ENCODE data around the gene DOCK2. TPM values are rescaled to one million over a fixed set of nuclear protein-coding genes. Genes with fewer than 3 reads are reported as not detected.

The DOCK2 gene
- total RNA-seq, 6 donors from 2014 or later: 46.7 to 150 (median 73.8) TPM

DNA sequence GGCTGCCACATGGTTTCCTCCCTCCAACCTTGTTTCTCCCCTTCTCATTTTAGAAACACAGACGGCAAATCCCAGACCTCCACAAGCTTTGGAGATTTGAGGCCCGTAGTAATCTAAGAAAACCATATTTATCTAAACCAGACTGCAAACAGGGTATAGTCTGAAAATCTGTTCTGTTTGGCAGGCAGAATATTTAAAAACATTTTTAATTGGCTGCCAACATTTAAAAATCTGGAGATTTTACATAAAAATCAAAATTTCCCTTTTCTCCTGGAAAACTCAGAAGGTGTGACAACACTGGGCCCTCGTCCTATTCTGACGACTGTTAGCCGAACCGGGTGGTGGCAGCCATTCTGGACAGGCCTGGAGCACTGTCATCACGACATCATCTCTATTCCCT lies 401.2 kb downstream of the DOCK2 start:
- 97 to 99% methylated on average over 7 of the region's 7 CpGs for WGBS, 2 donors
- no peaks in the 10 kb centered on the region for H3K27me3 ChIP-seq
- no peak for ATAC-seq (ENCODE audit: low FRiP score in 2 of 2)
- no peak for DNase-seq
- TF ChIP-seq POLR2A (IDR thresholded peaks at IDR 0.05) (no peak), EP300 (IDR thresholded peaks at IDR 0.05) (no peak), POLR2AphosphoS5 (IDR thresholded peaks at IDR 0.05) (no peak)
- TF ChIP-seq, protein P1, sequence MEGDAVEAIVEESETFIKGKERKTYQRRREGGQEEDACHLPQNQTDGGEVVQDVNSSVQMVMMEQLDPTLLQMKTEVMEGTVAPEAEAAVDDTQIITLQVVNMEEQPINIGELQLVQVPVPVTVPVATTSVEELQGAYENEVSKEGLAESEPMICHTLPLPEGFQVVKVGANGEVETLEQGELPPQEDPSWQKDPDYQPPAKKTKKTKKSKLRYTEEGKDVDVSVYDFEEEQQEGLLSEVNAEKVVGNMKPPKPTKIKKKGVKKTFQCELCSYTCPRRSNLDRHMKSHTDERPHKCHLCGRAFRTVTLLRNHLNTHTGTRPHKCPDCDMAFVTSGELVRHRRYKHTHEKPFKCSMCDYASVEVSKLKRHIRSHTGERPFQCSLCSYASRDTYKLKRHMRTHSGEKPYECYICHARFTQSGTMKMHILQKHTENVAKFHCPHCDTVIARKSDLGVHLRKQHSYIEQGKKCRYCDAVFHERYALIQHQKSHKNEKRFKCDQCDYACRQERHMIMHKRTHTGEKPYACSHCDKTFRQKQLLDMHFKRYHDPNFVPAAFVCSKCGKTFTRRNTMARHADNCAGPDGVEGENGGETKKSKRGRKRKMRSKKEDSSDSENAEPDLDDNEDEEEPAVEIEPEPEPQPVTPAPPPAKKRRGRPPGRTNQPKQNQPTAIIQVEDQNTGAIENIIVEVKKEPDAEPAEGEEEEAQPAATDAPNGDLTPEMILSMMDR (IDR thresholded peaks at IDR 0.05): no peak
- H3K4me3 ChIP-seq: no peak overlapping the region
- peaks cover 0 to 7% (median 3%) of the 10 kb centered on the region in 4 donors for H3K36me3 ChIP-seq
- no peaks in the 10 kb centered on the region for H3K4me1 ChIP-seq
- H3K9me3 ChIP-seq: no peaks in the 10 kb centered on the region
- H3K27ac ChIP-seq: no peak overlapping the region

DNA sequence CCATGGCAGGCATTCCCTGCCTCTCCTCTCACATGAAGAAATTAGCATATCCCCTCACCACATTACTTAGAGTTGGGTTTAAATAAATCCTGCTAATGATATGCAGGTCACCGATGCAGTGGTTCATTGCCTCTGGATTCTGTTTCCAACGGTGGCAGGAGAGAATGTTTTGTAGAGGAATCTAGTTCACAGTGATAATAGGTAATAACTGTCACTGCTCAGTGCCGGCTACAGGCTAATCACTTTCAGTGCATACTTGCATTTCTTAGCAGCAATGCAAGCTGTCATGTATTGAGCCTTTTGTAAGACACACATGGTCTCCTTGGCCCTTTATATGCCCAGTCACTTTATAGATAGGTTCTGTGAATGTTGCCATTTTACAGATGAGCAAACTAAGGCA lies 402.8 kb downstream of the DOCK2 start:
- Histone ChIP-seq H3K9me3 (no peaks in the 10 kb centered on the region), H3K27ac (no peak overlapping the region), H3K4me1 (no peaks in the 10 kb centered on the region), H3K4me3 (no peak overlapping the region), H3K36me3 (peaks cover 0 to 11% (median 3%) of the 10 kb centered on the region in 4 donors), H3K27me3 (no peaks in the 10 kb centered on the region)
- no peak for TF ChIP-seq EP300 (IDR thresholded peaks at IDR 0.05)
- TF ChIP-seq, protein P1 (IDR thresholded peaks at IDR 0.05): no peak
- no peak for TF ChIP-seq POLR2AphosphoS5 (IDR thresholded peaks at IDR 0.05)
- no peak for TF ChIP-seq POLR2A (IDR thresholded peaks at IDR 0.05)
- ATAC-seq (ENCODE audit: low FRiP score in 2 of 2) (no peak), DNase-seq (no peak)
- 93 to 94% methylated on average over 3 of the region's 3 CpGs for WGBS, 2 donors

DNA sequence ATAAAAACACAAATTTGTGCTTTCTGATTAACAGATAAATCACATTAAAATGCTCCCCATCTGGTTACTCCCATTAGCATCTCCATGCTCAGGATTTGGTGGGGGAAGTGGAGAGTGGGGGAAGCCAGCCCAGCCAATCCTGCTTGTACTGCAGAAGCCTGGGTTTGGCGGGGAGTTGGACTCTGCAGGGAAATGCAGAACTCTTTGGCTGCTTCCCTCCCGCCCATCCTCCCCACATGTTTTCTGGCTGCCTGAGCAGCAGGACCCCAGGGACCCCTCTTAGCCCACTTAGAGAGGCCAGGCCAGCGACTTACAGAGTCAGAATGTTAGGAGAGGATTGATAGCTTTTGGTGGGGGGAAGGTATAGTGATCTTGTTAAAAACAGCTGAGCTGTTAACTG lies 409.2 kb downstream of the DOCK2 start:
- H3K4me3 ChIP-seq: no peak overlapping the region
- WGBS, 2 donors: 80 to 84% methylated on average over 3 of the region's 3 CpGs
- no peak for ATAC-seq (ENCODE audit: low FRiP score in 2 of 2)
- no peaks in the 10 kb centered on the region for H3K27me3 ChIP-seq
- DNase-seq: no peak
- H3K4me1 ChIP-seq: no peaks in the 10 kb centered on the region
- no peak overlapping the region for H3K27ac ChIP-seq
- H3K9me3 ChIP-seq: no peaks in the 10 kb centered on the region
- H3K36me3 ChIP-seq: peaks cover 0 to 24% (median 9%) of the 10 kb centered on the region in 4 donors
- TF ChIP-seq POLR2A (IDR thresholded peaks at IDR 0.05) (no peak), EP300 (IDR thresholded peaks at IDR 0.05) (no peak), POLR2AphosphoS5 (IDR thresholded peaks at IDR 0.05) (no peak)
- TF ChIP-seq, protein P1 (IDR thresholded peaks at IDR 0.05): no peak

DNA sequence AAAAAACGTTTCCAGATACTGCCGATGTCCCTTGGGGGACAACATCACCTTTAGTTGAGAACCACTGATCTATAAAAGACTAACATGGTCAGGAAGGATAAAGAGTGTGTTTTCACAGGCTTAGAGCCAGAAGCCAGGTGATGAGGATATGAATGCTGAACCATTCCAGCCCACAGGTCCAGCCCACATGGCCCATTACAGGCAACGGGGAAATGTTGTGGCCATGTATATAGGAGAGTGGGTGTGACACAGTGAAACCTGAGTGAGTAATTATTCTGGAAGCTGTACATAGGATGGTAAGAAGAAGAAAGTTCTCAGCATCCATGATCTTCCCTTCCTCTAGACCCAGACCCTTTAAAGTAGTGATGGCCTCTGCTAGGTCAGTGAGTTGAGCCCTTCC lies 412.6 kb downstream of the DOCK2 start:
- no peaks in the 10 kb centered on the region for H3K27me3 ChIP-seq
- ATAC-seq (ENCODE audit: low FRiP score in 2 of 2) (no peak), DNase-seq (no peak)
- H3K36me3 ChIP-seq: peaks cover 0 to 12% (median 6%) of the 10 kb centered on the region in 4 donors
- H3K4me3 ChIP-seq: no peak overlapping the region
- H3K4me1 ChIP-seq: no peaks in the 10 kb centered on the region
- no peak overlapping the region for H3K27ac ChIP-seq
- H3K9me3 ChIP-seq: no peaks in the 10 kb centered on the region
- no peak for TF ChIP-seq POLR2AphosphoS5 (IDR thresholded peaks at IDR 0.05)
- TF ChIP-seq, protein P1 (IDR thresholded peaks at IDR 0.05): no peak
- TF ChIP-seq POLR2A (IDR thresholded peaks at IDR 0.05): no peak
- no peak for TF ChIP-seq EP300 (IDR thresholded peaks at IDR 0.05)
- 89 to 95% methylated on average over 3 of the region's 3 CpGs for WGBS, 2 donors

DNA sequence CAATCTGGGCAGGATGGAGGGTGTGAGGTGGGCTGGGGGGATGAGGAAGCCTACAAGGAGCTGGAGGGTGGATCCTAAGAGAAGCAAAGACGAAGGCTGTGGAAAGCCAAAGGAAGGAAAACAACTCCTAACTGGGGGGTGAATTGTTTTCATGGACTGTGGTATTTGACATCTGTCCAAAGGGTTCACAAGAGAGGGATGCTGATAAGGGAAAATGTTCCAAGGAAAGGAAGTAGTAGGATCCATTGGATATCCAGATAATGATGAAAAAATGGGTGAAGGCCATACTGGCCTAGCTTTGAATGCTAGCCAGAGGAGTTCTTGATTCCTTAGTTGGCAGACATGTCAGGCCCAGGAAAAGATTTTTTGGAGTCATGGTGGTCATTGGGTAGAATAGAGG lies 416.8 kb downstream of the DOCK2 start:
- peaks cover 0 to 3% (median 0%) of the 10 kb centered on the region in 4 donors for H3K9me3 ChIP-seq
- no peaks in the 10 kb centered on the region for H3K27me3 ChIP-seq
- H3K4me1 ChIP-seq: peaks cover 0 to 14% (median 4%) of the 10 kb centered on the region in 4 donors
- DNase-seq (no peak), ATAC-seq (ENCODE audit: low FRiP score in 2 of 2) (no peak)
- no peak overlapping the region for H3K27ac ChIP-seq
- no peak for TF ChIP-seq POLR2A (IDR thresholded peaks at IDR 0.05)
- TF ChIP-seq EP300 (IDR thresholded peaks at IDR 0.05): no peak
- H3K4me3 ChIP-seq: no peak overlapping the region
- H3K36me3 ChIP-seq: peaks cover 0 to 13% (median 6%) of the 10 kb centered on the region in 4 donors
- WGBS, 2 donors: 73 to 79% methylated on average over 1 of the region's 1 CpG

All from upper lobe of left lung (tissue), 6 donors.